ENCODE data around the gene GALNT5.
"Not testable (repeated sequence)": the region's sequence is repeated elsewhere in the genome, so short reads cannot be mapped to it uniquely, and the experiment has no call there.

GALNT5 gene

GRCh38 chr2:157251932-157252331 is 5.6 kb upstream of the GALNT5 start:
- DNase-seq (ENCODE audit: low read depth) = no peak

GRCh38 chr2:157252529-157252928 is 5.0 kb upstream of the GALNT5 start:
- no peak for DNase-seq (ENCODE audit: low read depth)

DNA sequence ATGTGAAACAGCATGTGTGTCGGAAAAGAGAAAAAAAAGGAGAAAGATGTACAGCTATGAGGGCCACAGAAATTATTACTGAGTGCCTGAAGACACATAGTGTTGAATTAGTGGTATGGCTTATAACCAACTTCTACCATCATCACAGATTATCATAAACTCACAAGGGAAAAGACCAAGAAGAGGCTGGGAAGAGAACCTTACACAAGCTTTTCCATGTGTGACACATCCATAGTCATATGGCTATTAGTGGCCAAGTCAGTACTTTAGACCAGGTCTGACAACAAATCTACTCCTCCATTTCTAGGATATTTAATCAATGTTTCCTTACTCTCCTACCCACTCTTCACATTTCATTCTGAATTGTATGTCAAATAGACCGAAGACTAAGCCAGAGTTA is 3.5 kb upstream of the GALNT5 start:
- no peak for DNase-seq (ENCODE audit: low read depth)

- DNase-seq (ENCODE audit: low read depth) = no peak
Observed at GRCh38 chr2:157255746-157256145, 1.8 kb upstream of the GALNT5 start.

DNA sequence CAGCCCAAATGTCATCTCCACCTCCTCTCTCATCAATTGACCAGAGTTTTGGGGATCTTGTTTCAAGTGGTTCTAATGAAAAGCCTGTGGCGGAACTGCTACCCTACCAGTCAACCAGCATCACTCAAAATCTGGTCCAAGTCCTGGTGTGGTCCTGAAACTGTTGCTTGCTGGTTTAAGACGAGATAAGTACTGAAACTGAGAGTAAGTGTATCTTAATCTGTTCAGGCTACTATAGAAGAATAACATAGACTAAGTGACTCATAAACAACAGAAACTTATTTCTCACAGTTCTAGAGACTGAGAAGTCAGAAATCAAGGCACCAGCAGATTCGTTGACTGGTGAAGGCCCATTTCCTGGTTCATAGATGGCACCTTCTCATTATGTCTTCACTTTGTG is 879 bp upstream of the GALNT5 start:
- DNase-seq (ENCODE audit: low read depth) = no peak

- DNase-seq (ENCODE audit: low read depth) = no peak
Observed at GRCh38 chr2:157258520-157259326, 1.2 kb downstream of the GALNT5 start.

GRCh38 chr2:157259386-157259785 is 1.9 kb downstream of the GALNT5 start:
- DNase-seq (ENCODE audit: low read depth) = no peak

- DNase-seq (ENCODE audit: low read depth) = no peak
Observed at GRCh38 chr2:157259960-157260359, 2.5 kb downstream of the GALNT5 start.

DNA sequence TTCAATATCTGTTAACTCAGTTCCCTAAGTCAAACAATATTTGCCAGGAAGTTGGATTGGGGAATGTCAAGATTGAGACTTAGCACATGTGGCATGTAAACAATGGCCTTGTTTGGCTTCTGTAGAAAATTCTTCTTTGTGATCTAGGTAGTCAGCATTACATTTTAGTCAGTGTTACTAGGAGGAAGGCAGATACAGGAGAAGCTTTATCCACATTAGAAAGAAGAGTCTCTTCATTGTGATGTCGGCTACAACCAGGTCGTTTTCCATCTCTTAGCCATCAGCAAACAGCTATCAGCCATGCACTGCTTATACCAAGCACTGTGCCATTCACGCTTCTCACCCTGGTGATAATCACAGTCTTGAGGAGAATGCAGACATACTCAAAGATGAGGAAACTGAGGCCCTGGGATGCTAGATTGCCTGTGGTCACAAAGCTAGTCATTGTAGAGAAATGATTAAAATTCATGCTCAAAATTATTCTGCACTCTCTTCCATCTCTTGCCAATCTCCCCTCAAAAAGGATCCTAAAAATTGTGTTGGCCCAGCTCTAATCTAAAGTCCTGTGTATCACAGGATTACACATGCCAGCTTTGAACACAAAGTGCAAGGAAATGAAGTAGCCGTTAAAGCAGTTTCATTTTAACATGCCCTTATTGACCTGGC is 3.2 kb downstream of the GALNT5 start:
- DNase-seq (ENCODE audit: low read depth) = no peak

DNA sequence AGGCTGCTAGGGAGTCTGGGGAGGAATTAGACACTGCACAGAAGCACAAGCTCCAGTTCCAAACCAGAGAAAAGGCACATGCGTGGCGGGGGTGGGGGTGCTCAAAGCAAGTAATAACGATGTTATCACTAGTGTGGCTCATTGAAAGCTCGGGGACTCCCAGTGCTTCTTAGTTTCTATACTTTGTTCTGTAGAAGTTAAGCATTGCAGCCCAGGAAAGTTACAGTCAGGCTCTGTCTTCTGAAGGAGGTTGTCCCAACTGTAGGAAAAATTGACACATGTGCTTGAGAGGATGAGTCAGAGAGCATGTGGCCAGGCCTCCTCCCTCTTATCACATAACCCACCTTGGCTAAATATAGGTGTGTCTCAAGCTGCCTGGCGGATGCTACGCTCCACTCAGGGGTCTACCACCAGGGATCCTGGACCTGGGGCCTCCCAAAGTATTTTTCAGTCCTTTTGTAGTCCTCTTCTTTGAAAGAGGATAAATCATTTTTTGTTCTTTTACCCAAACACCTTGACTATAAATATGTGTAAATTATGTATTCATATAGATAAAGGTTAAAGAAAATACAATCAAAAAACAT is 3.8 kb downstream of the GALNT5 start:
- peak; percentile 36 for DNase-seq (ENCODE audit: low read depth)

DNA sequence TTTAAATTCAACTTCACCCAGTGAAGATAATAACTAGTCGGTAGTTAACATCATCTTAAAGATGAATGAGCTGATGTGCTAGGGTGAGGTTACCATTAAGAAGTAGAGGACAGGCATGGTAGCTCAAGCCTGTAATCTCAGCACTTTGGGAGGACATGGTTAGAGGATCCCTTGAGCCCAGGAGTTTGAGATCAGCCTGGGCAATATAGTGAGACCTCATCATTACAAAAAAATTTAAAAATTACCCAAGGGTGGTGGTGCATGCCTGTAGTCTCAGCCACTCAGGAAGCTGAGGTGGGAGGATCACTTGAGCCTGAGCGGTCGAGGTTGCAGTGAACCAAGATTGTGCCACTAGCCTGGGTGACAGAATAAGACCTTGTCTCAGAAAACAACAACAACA is 4.7 kb downstream of the GALNT5 start:
- DNase-seq (ENCODE audit: low read depth) = no peak

DNA sequence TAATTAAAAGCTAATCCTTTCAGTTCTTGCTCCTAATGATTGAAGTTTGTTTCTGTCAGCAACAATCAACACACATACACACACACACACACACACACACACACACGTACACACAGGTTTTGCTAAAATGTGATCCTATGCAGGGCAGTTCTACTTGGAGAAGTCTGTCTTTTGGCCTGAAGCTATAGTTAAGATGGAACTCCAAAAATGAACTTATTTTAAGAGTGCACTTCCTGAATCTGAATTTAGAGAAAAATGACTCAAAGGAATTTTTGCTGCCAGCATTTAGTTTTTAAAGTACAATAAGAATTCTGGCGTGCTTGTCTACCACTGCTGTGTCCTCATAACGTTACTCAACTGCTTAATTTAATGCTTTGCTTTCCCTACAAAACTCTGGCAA is 6.6 kb downstream of the GALNT5 start:
- no peak for DNase-seq (ENCODE audit: low read depth)

GRCh38 chr2:157265825-157266224 is 8.3 kb downstream of the GALNT5 start:
- DNase-seq (ENCODE audit: low read depth) = no peak

DNA sequence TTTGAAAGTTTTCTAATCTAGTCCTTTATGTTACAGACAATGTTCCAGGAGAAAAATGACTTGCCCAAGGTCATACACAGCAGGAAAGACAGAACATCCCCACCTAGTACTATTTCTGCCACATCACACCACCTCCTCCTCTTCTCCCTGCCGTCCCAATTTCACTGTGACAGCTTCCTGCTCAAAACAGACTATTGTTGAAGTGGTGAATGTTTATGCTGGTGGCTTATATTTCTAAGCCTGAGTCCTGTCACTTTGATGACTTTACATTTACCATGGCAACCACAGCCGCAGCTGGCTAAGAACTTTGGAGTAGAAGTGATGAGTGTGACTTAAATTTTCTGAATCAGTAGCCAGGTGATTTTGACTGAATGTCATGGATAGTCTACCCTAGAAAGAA is 10.0 kb downstream of the GALNT5 start:
- no peak for DNase-seq (ENCODE audit: low read depth)

- DNase-seq (ENCODE audit: low read depth) = no peak
Observed at GRCh38 chr2:157269060-157269459, 11.6 kb downstream of the GALNT5 start.

DNA sequence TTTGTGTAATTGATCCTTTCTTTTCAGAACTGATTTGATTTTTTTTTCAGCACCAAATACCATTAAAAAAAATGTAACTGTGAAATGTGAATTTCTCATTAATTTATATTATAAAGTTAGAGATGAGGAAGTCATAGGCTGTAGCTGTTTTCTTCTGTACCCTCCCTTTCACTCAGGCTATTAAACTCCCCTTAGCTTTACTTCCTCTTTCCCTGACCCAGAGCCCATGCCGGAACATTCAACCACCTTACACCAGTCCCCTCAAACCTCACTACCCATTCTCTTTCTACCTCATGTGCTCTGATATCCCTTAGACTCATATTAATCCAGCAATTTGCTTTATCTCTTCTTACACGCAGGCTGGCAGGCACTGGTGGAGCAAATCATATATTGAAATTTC is 12.4 kb downstream of the GALNT5 start:
- DNase-seq (ENCODE audit: low read depth) = no peak

DNA sequence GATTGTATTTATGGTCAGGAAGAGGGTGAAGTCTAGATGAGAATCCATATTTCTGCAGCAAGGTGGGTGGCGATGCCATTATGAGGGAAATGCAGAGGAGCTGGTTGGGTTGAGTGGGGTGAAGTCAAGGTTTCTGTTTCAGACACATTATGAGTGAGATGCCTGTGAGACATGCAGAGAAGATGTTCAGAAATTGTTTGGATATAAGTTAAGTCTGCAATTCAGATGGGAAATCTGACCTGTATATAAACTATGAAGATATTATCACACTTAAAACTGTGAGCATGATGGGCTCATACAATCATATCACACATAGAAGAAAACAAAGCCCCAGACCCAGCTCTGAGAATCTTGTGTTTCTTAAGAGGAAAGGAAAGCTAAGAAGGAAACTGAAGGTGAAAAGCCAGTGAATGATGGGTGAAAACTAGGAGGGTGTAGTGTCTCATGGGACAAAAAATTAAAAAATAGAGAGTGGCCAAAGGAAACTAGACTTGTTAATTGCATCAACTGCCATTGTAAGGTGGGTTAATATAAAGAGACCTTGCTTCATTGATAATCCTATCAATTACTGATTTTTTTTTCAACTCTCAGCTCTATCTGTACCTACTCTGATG is 14.2 kb downstream of the GALNT5 start:
- no peak for DNase-seq (ENCODE audit: low read depth)

GRCh38 chr2:157279311-157279710 is 21.8 kb downstream of the GALNT5 start:
- DNase-seq (ENCODE audit: low read depth) = not testable (repeated sequence)

DNA sequence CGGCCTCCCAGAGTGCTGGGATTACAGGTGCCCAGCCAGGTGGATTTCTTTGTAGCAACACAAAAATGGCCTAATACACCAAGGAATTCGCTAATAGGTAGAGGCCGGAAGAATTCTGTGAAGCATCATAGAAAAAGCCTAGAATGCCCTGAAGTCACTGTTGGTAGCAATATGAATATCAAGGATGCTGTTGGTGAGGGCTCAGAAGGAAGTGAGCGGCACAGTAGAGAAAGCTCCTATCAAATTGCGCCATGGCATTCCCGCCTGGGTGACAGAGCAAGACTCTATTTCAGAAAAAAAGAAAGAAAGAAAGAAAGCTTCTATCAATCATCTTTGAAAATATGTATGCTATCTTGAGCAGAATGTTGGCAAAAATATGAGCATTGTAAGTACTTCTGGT is 23.8 kb downstream of the GALNT5 start:
- DNase-seq (ENCODE audit: low read depth) = no peak

DNA sequence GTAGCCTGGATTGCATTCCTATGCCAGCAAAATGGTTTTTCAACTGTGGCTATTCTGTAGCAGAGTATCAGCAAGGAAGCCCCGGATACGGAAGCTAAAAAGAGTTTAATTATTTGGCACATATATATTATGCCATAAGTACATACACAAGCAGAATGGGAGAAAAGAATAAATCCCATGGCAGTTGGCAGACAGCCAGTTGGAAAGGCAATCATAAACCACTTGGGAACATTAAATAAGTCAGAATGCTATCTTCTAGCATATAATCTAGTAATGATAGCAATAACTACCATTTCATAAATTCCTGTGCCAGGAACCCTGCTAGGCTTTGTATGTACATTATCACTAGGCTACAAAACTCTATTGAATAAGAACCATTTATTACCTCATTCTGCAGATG is 26.0 kb downstream of the GALNT5 start:
- DNase-seq (ENCODE audit: low read depth) = no peak

- no peak for DNase-seq (ENCODE audit: low read depth)
Observed at GRCh38 chr2:157287160-157287559, 29.7 kb downstream of the GALNT5 start.

DNA sequence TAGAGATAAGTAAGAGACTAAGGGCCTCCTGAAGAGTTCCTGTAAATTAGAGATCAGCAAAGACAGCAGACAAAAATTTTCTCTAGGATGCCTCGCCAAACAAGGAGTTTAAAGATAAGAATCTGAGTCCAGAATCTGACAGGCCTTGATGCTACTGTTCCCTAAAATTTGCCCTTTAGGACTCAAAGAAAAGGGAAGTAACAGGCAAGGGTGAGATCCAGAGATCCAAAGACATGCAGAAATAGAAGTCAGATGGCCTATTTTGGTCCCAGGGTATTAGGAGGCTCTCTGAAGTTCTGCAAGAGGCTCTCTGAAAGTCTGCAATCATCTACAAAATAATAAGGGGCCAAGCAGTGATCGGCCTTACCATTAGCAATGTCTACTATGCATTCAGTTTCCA is 33.0 kb downstream of the GALNT5 start:
- no peak for DNase-seq (ENCODE audit: low read depth)

DNA sequence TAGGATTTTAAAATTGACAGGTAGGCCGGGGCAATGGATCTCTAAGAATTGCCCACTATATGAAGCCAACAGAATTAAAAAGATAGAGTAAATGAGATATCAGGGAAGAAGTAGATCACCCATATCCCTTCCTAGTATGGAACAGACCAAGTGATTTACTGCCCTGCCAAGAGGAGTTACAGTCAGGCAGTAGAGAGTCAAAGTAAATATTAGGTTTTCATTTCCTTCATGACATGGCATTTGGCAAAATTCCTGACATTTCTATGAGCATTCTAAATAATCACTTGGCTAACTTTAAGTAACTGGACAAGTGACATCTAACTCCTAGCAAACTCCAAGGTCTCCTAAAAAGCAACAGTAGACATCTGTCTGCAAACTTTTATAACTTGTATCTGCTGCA is 33.5 kb downstream of the GALNT5 start:
- no peak for DNase-seq (ENCODE audit: low read depth)

Measured in stimulated activated CD4-positive, alpha-beta T cell treated with anti-CD3 and anti-CD28 coated beads, Interleukin-2, amount 100 ng/mL, for 4 hours (primary cell).